ENCODE measurements around the gene SURF6. TPM values are rescaled to one million over a fixed set of nuclear protein-coding genes. Genes with fewer than 3 reads are reported as not detected.

The SURF6 gene
- polyA plus RNA-seq, 3 donors, result 0.75 to 12.9 (median 2.9) TPM

- TF ChIP-seq, protein P1, sequence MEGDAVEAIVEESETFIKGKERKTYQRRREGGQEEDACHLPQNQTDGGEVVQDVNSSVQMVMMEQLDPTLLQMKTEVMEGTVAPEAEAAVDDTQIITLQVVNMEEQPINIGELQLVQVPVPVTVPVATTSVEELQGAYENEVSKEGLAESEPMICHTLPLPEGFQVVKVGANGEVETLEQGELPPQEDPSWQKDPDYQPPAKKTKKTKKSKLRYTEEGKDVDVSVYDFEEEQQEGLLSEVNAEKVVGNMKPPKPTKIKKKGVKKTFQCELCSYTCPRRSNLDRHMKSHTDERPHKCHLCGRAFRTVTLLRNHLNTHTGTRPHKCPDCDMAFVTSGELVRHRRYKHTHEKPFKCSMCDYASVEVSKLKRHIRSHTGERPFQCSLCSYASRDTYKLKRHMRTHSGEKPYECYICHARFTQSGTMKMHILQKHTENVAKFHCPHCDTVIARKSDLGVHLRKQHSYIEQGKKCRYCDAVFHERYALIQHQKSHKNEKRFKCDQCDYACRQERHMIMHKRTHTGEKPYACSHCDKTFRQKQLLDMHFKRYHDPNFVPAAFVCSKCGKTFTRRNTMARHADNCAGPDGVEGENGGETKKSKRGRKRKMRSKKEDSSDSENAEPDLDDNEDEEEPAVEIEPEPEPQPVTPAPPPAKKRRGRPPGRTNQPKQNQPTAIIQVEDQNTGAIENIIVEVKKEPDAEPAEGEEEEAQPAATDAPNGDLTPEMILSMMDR (IDR thresholded peaks at IDR 0.05), result no peak
- Histone ChIP-seq H4K20me1 (ENCODE audit: insufficient read depth, low read length) (peaks cover 32% of the 10 kb centered on the region), H3K27me3 (ENCODE audit: control insufficient read depth in 2 of 2, insufficient read depth in 2 of 2, low read length in 2 of 2) (no peaks in the 10 kb centered on the region), H3K36me3 (replicated peaks in 1 of 2; ENCODE audit: control insufficient read depth in 1 of 2, insufficient read depth in 2 of 2, low read length in 2 of 2) (peaks cover 48 to 53% of the 10 kb centered on the region in 2 donors), H3K9ac (ENCODE audit: insufficient read depth, low read length, poor library complexity, severe bottlenecking) (no peak overlapping the region), H3K4me3 (replicated peaks in 1 of 3; ENCODE audit: low read depth in 2 of 3, low read length in 3 of 3) (no peak overlapping the region), H3K27ac (ENCODE audit: low read depth in 1 of 2, low read length in 2 of 2) (no peak overlapping the region), H3K9me3 (replicated peaks in 1 of 2; ENCODE audit: control insufficient read depth in 1 of 2, insufficient read depth in 1 of 2, low read length in 2 of 2) (no peaks in the 10 kb centered on the region), H2AFZ (ENCODE audit: insufficient read depth, low read depth, low read length, poor library complexity, severe bottlenecking) (no peak overlapping the region), H3K79me2 (ENCODE audit: insufficient read depth, low read length) (peaks cover 51% of the 10 kb centered on the region), H3K4me2 (replicated peaks; ENCODE audit: extremely low read depth, low read length, poor library complexity, severe bottlenecking) (no peak overlapping the region), H3K4me1 (ENCODE audit: control insufficient read depth in 1 of 2, insufficient read depth in 2 of 2, low read length in 2 of 2) (peaks cover 52 to 61% of the 10 kb centered on the region in 2 donors)
- Mint-ChIP-seq H3K4me1 (peaks cover 53% of the 10 kb centered on the region), H3K4me3 (no peak overlapping the region), H3K9me3 (peaks cover 0 to 6% (median 0%) of the 10 kb centered on the region in 7 donors), H3K27me3 (ENCODE audit: low read depth in 3 of 3) (no peaks in the 10 kb centered on the region), H3K27ac (no peak overlapping the region), H3K36me3 (peaks cover 51 to 67% of the 10 kb centered on the region in 2 donors)
- DNase-seq, result no peak
- intact Hi-C loops (cut with micrococcal nuclease), result loop anchor here in 1 of 2 donors (5.0 kb wide), 1 partner anchor 313 kb away; the partner anchor contains the start of gene GTF3C5
- WGBS (ENCODE audit: insufficient coverage), result 98% methylated on average over 12 of the region's 12 CpGs
Measured at GRCh38 chr9:133344979-133345378, 9.0 kb upstream of the SURF6 start.

DNA sequence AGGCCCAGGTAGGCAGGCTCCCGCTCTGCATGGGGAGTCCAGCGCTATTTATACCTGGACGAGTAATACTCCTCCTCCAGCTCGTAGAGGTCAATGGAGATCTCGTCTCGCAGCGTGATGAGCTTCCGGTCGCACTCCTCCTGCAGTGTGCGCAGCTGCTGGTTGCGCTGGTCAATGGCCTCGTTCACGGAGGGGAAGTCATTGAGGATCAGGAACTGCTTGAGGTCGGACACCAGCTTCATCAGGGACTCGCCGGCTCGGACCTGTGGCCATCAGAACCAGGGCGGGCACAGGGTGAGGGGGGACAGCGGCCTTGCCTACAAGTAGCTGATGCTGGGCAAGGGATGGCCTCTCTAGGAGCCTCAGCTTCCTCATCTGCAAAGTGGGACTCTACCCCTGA, 8.1 kb upstream of the SURF6 start:
- Histone ChIP-seq H3K4me3 (replicated peaks in 1 of 3; ENCODE audit: low read depth in 2 of 3, low read length in 3 of 3) (no peak overlapping the region), H3K27ac (ENCODE audit: low read depth in 1 of 2, low read length in 2 of 2) (no peak overlapping the region), H3K9me3 (replicated peaks in 1 of 2; ENCODE audit: control insufficient read depth in 1 of 2, insufficient read depth in 1 of 2, low read length in 2 of 2) (no peaks in the 10 kb centered on the region), H3K9ac (ENCODE audit: insufficient read depth, low read length, poor library complexity, severe bottlenecking) (no peak overlapping the region), H3K4me1 (ENCODE audit: control insufficient read depth in 1 of 2, insufficient read depth in 2 of 2, low read length in 2 of 2) (peaks cover 58 to 61% of the 10 kb centered on the region in 2 donors), H3K4me2 (replicated peaks; ENCODE audit: extremely low read depth, low read length, poor library complexity, severe bottlenecking) (no peak overlapping the region), H4K20me1 (ENCODE audit: insufficient read depth, low read length) (peaks cover 23% of the 10 kb centered on the region), H3K27me3 (ENCODE audit: control insufficient read depth in 2 of 2, insufficient read depth in 2 of 2, low read length in 2 of 2) (no peaks in the 10 kb centered on the region), H3K79me2 (ENCODE audit: insufficient read depth, low read length) (peaks cover 43% of the 10 kb centered on the region), H2AFZ (ENCODE audit: insufficient read depth, low read depth, low read length, poor library complexity, severe bottlenecking) (no peak overlapping the region), H3K36me3 (replicated peaks in 1 of 2; ENCODE audit: control insufficient read depth in 1 of 2, insufficient read depth in 2 of 2, low read length in 2 of 2) (peaks cover 39 to 44% of the 10 kb centered on the region in 2 donors)
- intact Hi-C loops (cut with micrococcal nuclease), result loop anchor here in 1 of 2 donors (5.0 kb wide), 1 partner anchor 312 kb away; the partner anchor contains the start of gene GTF3C5
- Mint-ChIP-seq H3K4me1 (peaks cover 57% of the 10 kb centered on the region), H3K4me3 (no peak overlapping the region), H3K27ac (peak overlapping the region in 1 of 7 donors; percentile 23), H3K27me3 (ENCODE audit: low read depth in 3 of 3) (no peaks in the 10 kb centered on the region), H3K36me3 (peaks cover 49 to 67% of the 10 kb centered on the region in 2 donors), H3K9me3 (peaks cover 0 to 6% (median 0%) of the 10 kb centered on the region in 7 donors)
- TF ChIP-seq, protein P1 (IDR thresholded peaks at IDR 0.05), result no peak
- no peak for DNase-seq
- 94% methylated on average over 17 of the region's 19 CpGs for WGBS (ENCODE audit: insufficient coverage)
